Measurements from ENCODE around the gene MRPL34. TPM values are rescaled to one million over a fixed set of nuclear protein-coding genes. Genes with fewer than 3 reads are reported as not detected.

MRPL34 gene
- total and polyA plus RNA-seq, 9 of the 15 experiments (the other 6 are each of a cell fraction or from before 2014, with no cell fraction given): 11.5 to 256 (median 72.5) TPM

- Histone ChIP-seq H3K9me3 (replicated peaks; ENCODE audit: control insufficient read depth, insufficient read depth, low read depth, low read length) (no peaks in the 10 kb centered on the region; the same call in 1 of the 2 replicates), H3K9ac (ENCODE audit: insufficient read depth in 1 of 2, low read depth in 2 of 2, low read length in 2 of 2) (peak within 1 kb of the TSS; percentile 60 to 93; a peak in 3 of 4 replicates), H3K36me3 (ENCODE audit: control insufficient read depth, insufficient read depth, low read length) (peaks cover 18% of the 10 kb centered on the region), H3K27ac (ENCODE audit: extremely low read depth, low read depth, low read length) (peak within 1 kb of the TSS; percentile 77), H3K9me1 (ENCODE audit: control insufficient read depth, insufficient read depth, low read length) (no peaks in the 10 kb centered on the region), H2AFZ (ENCODE audit: low read depth, low read length) (peak within 1 kb of the TSS; percentile 84), H3K79me2 (ENCODE audit: control insufficient read depth, insufficient read depth, low read length) (peaks cover 31% of the 10 kb centered on the region), H3K4me3 (peak within 1 kb of the TSS; percentile 59), H3K4me1 (replicated peaks in 1 of 2; ENCODE audit: control insufficient read depth in 2 of 2, insufficient read depth in 2 of 2, low read length in 2 of 2) (peaks cover 26 to 60% of the 10 kb centered on the region in 2 experiments; a peak in 4 of 5 replicates), H3K4me2 (ENCODE audit: insufficient read depth, low read length) (peak within 1 kb of the TSS; percentile 73), H4K20me1 (replicated peaks; ENCODE audit: control insufficient read depth, insufficient read depth, low read length) (no peaks in the 10 kb centered on the region), H3K27me3 (ENCODE audit: control insufficient read depth in 2 of 2, insufficient read depth in 2 of 2, low read length in 2 of 2) (no peaks in the 10 kb centered on the region)
- BruUV-seq (replicated peaks): no TSS peak
- intact Hi-C loops (cut with micrococcal nuclease): no loop called here
- ChIA-PET CTCF (ENCODE audit: low intra/inter-chr PET ratio) (interaction anchor here (1.1 kb wide), 1 partner anchor 10 kb away, joined by 6 read pairs; no protein-coding TSS in a partner anchor), POLR2A (interaction anchor here (0.6 to 1.6 kb wide), 8 partner anchors 9 to 496 kb away, joined by 3 to 5 read pairs (median 4); partner anchors contain the start of gene BABAM1)
- DNase-seq (ENCODE audit: extremely low read depth in 1 of 4, low spot score in 3 of 4) (peak; percentile 92 to 98 (median 96)), ATAC-seq (peak; percentile 92), FAIRE-seq (peak; percentile 94)
- under 1% methylated on average over 44 of the region's 52 CpGs for WGBS (ENCODE audit: insufficient coverage, low coverage, missing lambda C conversion rate)
- in situ Hi-C loops (cut with MboI): no loop called here
- no peak for TF ChIP-seq CEBPB (tag; IDR thresholded peaks at IDR 0.05)
- no peak for TF ChIP-seq PYGO2 (tag; IDR thresholded peaks at IDR 0.05)
- TF ChIP-seq ZFP91 (CRISPR knock-in tag; IDR thresholded peaks at IDR 0.05): peak; percentile 94
- TF ChIP-seq, protein P1, sequence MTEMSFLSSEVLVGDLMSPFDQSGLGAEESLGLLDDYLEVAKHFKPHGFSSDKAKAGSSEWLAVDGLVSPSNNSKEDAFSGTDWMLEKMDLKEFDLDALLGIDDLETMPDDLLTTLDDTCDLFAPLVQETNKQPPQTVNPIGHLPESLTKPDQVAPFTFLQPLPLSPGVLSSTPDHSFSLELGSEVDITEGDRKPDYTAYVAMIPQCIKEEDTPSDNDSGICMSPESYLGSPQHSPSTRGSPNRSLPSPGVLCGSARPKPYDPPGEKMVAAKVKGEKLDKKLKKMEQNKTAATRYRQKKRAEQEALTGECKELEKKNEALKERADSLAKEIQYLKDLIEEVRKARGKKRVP (CRISPR knock-in tag; IDR thresholded peaks at IDR 0.05): no peak
- TF ChIP-seq HLTF (IDR thresholded peaks at IDR 0.05): no peak
- TF ChIP-seq MGA (IDR thresholded peaks at IDR 0.05): peak; percentile 40; the same call in 1 of the 2 replicates
Measured at GRCh38 chr19:17303167-17303939, 2.3 kb upstream of the MRPL34 start, which contains the start of gene ABHD8. Gene ABHD8, minus strand, starts transcription at chr19:17303425. Its CDS starts 1,809 bp downstream, at chr19:17301616.

Data from K562 (cell line).